ENCODE measurements around the gene NDUFA8. TPM values are rescaled to one million over a fixed set of nuclear protein-coding genes. Genes with fewer than 3 reads are reported as not detected.
A peak's percentile ranks its signal among the peaks of the same experiment; 100 is the strongest.

NDUFA8 gene
- 57.4 TPM for polyA plus RNA-seq (ENCODE audit: insufficient read length)

- DNase-seq (ENCODE audit: low read depth), result peak; percentile 86
Measured at GRCh38 chr9:122159026-122159924, at the start of gene NDUFA8, which contains the start of gene MORN5. TSS of gene NDUFA8 (minus strand) at chr9:122159779. CDS start at chr9:122159677, 102 bp downstream. TSS of gene MORN5 (plus strand) at chr9:122159908. CDS start at chr9:122159973, 65 bp downstream.

DNA sequence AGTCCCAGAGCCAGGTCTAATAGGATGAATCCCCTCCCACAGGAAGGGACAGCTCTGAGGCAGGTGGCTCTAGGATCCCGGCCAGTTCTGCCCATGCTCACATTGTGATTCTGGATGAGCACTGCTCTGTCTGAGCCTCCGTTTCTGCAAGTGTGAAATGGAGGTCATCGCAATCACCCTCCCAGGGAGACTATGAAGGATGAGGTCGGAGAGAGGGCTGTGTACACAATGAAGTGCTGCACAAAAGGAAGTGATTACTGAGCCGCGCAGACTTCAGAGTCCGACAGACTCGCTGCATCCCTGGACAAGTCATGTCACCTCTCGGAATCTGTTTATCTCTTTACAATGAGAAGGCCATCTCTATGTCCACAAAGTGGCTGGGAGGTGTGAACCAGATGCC, 47.5 kb upstream of the NDUFA8 start:
- DNase-seq (ENCODE audit: low read depth), result no peak

DNA sequence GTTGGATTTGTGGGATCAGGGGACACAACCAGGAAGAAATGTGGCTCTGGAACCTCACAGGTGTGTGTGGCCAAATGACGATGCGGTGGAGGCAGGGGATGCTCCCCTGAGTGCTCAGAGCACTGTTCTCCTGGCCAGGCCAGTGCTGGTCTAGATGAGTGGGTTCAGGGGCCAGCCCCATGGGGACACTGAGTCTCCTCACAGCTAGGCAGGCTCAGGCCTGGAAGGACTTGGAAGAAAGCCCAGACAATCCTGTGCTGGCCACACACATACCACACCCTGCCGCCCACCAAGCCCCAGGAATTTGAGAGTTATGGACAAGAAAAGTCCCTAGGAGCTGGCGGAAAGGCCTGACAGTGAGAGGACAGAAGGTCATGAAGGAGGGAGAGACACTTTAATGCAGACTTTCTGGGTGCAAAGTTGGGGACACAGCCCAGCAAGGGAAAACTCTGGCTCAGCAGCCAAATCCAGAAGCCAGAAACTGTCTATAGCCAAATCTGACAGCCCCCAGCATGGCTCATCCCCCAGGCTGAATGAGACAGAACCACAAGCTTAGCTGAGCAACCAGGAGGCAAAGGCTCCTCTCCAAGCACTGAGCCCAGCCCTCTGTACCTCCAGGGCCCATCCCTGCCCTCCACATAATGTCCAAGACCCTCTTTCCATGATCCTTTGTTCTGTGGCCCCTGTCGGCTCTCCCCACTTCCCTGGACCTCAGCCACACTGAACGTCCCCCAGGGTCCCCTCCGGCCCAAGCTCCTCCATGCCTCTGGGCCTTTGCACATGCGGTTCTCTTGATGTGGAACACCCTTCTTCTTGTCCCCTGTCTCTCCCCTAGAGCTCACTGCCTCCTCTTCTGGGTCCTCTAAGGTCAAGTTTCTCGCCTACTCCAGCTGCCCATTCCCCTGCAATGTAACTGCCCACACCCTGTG, 46.8 kb upstream of the NDUFA8 start:
- DNase-seq (ENCODE audit: low read depth), result no peak

- no peak for DNase-seq (ENCODE audit: low read depth)
Measured at GRCh38 chr9:122205176-122205575, 45.6 kb upstream of the NDUFA8 start.

- no peak for DNase-seq (ENCODE audit: low read depth)
Measured at GRCh38 chr9:122204491-122204890, 44.9 kb upstream of the NDUFA8 start.

DNA sequence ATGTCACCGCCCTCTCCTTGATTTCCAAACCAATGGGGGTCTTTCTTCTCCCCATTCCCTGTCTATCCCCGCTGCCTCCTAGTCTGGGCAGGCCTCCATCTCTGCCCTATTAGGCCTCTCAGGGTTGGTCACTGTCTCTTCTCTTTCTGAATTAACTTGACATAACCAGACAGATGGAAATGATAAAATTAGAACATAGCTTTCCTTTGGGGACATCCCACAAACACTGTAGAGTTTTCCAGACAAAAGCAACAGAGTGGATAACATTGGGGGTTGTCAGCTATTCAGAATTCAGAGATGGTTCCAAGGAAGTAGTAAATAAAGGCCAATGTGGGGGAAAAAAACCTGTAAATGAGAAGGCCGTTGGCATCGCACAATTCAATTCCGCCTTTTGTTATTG, 44.5 kb upstream of the NDUFA8 start:
- DNase-seq (ENCODE audit: low read depth), result peak; percentile 28

DNA sequence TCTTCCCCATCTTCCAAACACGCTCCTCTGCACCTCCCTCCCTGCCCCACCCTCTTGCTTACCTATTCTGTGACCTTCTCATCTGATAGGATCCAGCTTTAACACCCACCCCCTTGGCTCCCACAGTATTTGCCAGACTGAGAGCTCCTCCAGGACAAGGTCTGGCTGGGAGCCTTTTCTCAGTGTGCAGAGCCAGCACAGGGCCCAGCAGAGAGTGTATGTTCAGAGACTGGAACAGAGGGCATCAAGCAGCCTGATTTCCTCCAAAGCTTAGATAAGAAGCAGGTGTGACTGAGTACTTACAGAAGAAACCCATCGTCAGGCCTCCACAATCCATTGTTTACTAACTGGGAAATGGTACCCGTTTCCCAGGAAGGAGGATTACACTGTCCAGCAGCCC, 42.5 kb upstream of the NDUFA8 start:
- DNase-seq (ENCODE audit: low read depth), result no peak

DNA sequence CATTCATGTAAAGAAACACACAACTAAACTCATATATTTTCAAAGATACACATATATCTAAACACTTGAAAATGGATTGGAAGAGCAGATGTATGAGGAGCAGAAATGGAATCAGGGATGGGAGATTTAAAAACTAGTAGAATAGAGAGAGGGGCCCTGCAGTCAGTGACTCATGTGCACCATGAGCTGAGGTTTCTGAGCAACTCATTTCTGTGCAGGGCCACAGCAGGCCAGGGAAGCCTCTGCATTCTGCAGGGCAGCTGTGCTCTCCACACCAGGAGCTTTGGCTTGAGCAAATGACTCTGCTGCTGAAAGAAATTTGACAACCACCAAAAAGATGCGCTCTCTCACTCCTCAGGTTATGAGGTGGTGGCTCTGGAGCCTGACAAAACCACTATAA, 42.1 kb upstream of the NDUFA8 start:
- no peak for DNase-seq (ENCODE audit: low read depth)

GRCh38 chr9:122200960-122201595, 41.5 kb upstream of the NDUFA8 start:
- no peak for DNase-seq (ENCODE audit: low read depth)

DNA sequence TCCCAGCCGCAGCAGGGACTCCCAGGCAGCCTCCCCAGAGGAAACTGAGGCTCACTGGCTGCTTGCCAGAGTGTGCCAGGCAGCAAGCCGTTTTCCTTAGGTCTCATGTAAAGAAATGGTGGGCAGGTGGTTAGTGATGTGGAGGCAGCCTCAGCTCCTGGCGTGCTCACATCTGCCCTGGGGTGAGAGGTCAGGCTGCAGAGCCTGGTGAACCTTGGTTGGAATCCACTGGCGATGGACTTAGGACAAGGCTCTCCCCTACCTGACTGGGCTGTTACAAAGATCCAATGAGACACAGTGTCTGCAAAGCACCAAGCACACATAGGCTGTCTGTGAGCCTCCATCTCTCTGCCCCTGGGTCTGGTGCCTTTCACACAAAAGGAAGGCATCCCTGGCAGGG, 38.3 kb upstream of the NDUFA8 start:
- DNase-seq (ENCODE audit: low read depth), result no peak

DNA sequence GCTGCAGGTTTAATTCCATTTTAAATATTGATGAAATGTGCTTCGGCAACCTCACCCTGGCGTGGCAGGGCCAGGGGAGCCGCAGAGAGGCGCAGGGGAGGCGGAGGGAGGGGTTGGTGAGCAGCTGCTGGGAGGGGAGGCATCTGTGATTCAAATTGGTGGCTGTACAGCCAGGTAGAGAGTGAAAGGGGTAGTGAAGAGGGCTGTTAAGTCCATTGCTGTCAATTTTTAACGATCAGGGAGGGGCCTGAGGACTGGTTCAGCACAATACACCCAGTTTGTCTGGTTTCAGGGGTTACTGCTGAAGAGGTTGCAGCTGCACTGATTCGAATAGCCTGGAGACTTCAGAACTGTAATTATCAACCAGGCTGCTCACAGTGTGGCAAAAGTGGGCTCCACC, 37.8 kb upstream of the NDUFA8 start:
- DNase-seq (ENCODE audit: low read depth), result no peak

- no peak for DNase-seq (ENCODE audit: low read depth)
Measured at GRCh38 chr9:122195875-122196274, 36.3 kb upstream of the NDUFA8 start.

DNA sequence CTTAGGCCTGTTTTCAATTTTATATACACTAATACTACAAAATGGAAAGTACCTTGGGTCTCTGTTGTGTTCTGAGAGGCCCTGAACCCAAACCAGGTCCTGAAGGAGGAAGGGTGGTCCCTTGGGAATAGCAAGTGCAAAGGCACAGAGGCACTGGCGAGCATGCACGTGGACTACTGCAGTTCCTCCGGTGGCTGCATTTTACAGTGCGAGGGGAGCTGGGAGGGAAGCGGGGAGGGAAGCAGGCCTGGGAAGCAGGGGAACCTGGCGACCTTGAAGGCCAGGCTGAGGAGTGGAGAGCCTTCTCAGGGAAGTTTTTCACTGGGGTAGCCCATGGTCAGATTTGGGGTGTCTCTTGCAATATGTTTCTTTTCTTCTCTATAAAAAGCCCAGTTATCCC, 34.1 kb upstream of the NDUFA8 start:
- DNase-seq (ENCODE audit: low read depth), result no peak

GRCh38 chr9:122192914-122193525, 33.4 kb upstream of the NDUFA8 start:
- DNase-seq (ENCODE audit: low read depth), result no peak

DNA sequence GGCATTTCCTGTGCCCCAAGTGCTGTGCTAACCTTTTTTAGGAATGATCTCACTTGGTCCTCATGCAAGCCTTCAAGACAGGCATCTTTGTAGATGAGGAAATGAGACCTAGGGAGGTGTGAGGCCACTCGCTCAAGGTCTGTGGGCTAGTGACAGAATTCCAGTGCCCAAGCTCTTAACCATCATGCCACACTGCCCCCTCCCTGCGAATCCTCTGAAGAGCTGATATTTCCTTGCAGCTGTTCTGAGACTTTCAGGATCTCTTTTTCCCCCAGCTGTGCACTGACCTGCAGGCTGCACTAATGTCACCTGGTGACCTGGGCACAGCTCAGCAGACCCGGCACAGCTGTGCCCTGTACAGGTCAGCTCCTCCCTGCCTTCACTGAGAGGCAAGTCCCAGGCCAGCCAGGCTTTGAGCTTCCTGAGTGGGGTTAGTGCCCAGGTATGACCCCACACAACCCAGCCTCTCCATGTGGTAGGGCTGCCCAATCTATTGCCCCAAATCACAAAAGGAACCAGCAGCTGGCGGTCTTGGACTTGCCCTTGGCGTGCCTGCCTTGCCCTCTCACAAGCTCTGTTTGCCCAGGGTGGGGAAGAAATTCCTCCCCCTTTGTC, 32.8 kb upstream of the NDUFA8 start:
- no peak for DNase-seq (ENCODE audit: low read depth)

- no peak for DNase-seq (ENCODE audit: low read depth)
Measured at GRCh38 chr9:122191584-122191983, 32.0 kb upstream of the NDUFA8 start.

- DNase-seq (ENCODE audit: low read depth), result no peak
Measured at GRCh38 chr9:122190597-122191381, 31.2 kb upstream of the NDUFA8 start.

DNA sequence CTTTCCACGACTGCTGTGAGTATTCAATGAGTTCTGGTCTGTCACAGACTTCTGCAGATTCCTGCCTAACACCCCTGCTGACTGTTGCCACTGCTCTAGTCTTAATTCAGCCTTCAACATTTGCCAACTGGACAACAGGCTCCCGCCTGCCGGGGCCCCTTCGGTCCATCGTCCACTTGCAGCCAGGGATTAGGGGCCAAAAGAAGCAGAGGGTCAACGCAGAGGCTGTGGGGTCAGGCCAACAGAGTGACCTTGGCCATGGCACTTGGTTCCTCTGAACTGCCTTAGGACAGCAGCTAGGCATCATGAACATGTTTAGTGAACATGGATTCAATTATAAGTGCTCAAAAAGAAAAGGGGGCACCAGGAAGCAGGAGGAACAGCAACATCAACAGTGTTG, 28.8 kb upstream of the NDUFA8 start:
- no peak for DNase-seq (ENCODE audit: low read depth)

DNA sequence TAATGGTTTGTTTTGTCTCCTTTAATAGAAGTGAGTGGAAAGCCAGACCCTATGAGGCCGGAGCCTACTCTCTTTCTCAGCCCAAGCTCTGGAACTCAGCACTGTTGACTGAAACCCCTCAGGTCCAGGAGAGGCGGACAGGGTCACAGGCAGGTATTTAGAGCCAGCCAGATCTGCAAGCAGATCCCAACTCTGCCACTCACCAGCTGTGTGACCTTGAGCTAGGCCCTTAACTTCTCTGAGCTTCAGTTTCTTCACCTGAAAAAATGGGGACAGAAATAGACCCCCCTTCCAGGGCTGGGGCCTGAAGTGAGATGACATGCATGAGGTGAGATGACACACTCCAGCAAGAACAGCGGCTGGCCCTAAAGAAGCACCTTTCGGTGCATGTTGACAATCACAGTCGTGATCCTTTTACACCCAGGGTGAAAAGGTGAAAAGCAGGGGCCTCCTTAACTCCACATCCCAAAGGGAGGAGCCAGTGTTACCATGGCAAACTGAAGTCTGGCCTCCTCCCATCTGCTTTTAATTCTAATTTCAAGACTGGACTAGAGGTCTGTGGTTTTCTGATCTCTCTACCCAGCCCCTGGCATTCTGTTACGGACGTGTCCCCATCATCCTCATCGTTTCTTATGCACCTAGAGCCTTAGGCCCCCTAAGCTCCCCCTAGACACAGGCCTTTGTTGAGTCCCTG, 27.3 kb upstream of the NDUFA8 start:
- DNase-seq (ENCODE audit: low read depth), result no peak

GRCh38 chr9:122186301-122186700, 26.7 kb upstream of the NDUFA8 start:
- no peak for DNase-seq (ENCODE audit: low read depth)

Measured in forelimb muscle (tissue), 1 donor.